Smooth muscle cell (in vitro differentiated cells): Measurements from ENCODE around the gene BSG. TPM values are rescaled to one million over a fixed set of nuclear protein-coding genes. Genes with fewer than 3 reads are reported as not detected.

Source experiments
- DNase-seq: peaks from one replicate; lab custom pipeline; 2025; ENCODE audit not compliant: unreplicated experiment; lab: John Stamatoyannopoulos, UW
- H2AFZ ChIP-seq: fragments of 200-600 bp; sonication (generic); 2 replicates; pipeline ENCODE4 v1.6.0; 2016; ENCODE audit warnings: antibody characterized with exemption, low read depth, mild to moderate bottlenecking
- H3F3A ChIP-seq: fragments of 200-600 bp; sonication (generic); 2 replicates; pipeline ENCODE4 v1.6.0; 2017; ENCODE audit warnings: antibody characterized with exemption, low read depth
- H3K27ac ChIP-seq: fragments of 200-600 bp; sonication (generic); 2 replicates; pipeline ENCODE4 v1.5.1; 2016; ENCODE audit warnings: low read depth, mild to moderate bottlenecking
- H3K27me3 ChIP-seq: fragments of 200-600 bp; sonication (generic); 2 replicates; pipeline ENCODE4 v1.6.1; 2016; ENCODE audit warnings: low read depth, mild to moderate bottlenecking
- H3K36me3 ChIP-seq: fragments of 200-600 bp; sonication (generic); 2 replicates; pipeline ENCODE4 v1.5.1; 2016; ENCODE audit warnings: low read depth
- H3K4me1 ChIP-seq: fragments of 200-600 bp; sonication (generic); 2 replicates; pipeline ENCODE4 v1.5.1; 2016; ENCODE audit warnings: low read depth
- H3K4me2 ChIP-seq: fragments of 200-600 bp; sonication (generic); 2 replicates; pipeline ENCODE4 v1.6.0; 2016; ENCODE audit warnings: mild to moderate bottlenecking
- H3K4me3 ChIP-seq: fragments of 200-600 bp; sonication (generic); 2 replicates; pipeline ENCODE4 v1.5.1; 2016; ENCODE audit warnings: mild to moderate bottlenecking
- H3K79me2 ChIP-seq: fragments of 200-600 bp; sonication (generic); 2 replicates; pipeline ENCODE4 v1.6.0; 2016; ENCODE audit warnings: low read depth, mild to moderate bottlenecking
- H3K9ac ChIP-seq: fragments of 200-600 bp; sonication (generic); 2 replicates; pipeline ENCODE4 v1.6.0; 2016; ENCODE audit warnings: low read depth
- H3K9me3 ChIP-seq: fragments of 200-600 bp; sonication (generic); replicated peaks from 2 replicates; pipeline ENCODE4 v1.5.1; 2016; ENCODE audit warnings: low read depth
- H4K20me1 ChIP-seq: fragments of 200-600 bp; sonication (generic); 2 replicates; pipeline ENCODE4 v1.6.0; 2016; ENCODE audit warnings: low read depth
- CTCF ChIP-seq: fragments of 200-600 bp; sonication (generic); IDR thresholded peaks from 2 replicates; pipeline ENCODE4 v1.5.1; 2017; ENCODE audit warnings: borderline replicate concordance, mild to moderate bottlenecking, antibody characterized with exemption; ENCODE audit not compliant: insufficient read depth, poor library complexity, severe bottlenecking
- WGBS: methylation state at CpG from one replicate; pipeline ENCODE4 v1.1.7; 2016; ENCODE audit warnings: low lambda C conversion rate; 5-methylcytosine and 5-hydroxymethylcytosine counted together
- polyA plus RNA-seq: library from polyadenylated mRNA; unstranded; fragments of >200 nt; fragmentation: Nextera tagmentation; extraction: Ambion mirVana; gene quantifications from 2 replicates; pipeline ENCODE4 v1.2.1, GENCODE V29; 2016
- total RNA-seq: library from RNA; depleted of rRNA; stranded (reverse); fragments of >200 nt; gene quantifications from 2 replicates; pipeline ENCODE4 v1.2.3, GENCODE V29; 2014

Gene BSG
- total and polyA plus RNA-seq, 2 experiments from 2014 or later, result 431 to 1,057 TPM

DNA sequence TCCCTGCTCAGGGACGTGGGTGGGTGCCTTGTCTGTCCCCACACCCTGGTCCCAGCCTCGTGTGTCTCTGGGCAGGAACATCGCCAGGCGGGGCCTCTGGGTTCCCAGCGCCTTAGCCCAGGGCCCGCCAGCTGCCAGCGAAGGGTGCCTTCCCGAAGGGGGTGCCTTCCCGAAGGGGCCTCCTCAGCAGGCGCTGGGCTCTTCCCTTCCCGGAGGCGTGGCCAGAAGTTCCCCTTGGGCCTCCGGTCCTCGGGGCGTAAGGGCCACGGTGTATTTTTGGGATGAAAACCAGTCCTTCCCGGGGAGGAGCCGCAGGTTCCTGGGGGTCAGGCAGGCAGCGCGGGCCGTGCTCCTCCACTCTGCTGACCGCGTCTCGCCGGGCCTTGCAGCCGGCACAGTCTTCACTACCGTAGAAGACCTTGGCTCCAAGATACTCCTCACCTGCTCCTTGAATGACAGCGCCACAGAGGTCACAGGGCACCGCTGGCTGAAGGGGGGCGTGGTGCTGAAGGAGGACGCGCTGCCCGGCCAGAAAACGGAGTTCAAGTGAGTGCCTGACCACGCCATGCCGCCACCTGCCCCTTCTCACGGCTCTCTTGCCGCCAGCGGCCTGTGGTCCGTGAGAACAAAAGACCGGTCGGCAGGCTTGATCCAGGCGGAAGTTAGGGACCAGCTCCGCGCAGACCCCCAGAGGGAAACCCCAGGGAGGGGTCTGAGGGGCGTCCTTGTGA, 6.9 kb downstream of the BSG start:
- peaks cover 4% of the 10 kb centered on the region for H3F3A ChIP-seq
- no peak for DNase-seq
- peaks cover 98% of the 10 kb centered on the region for H4K20me1 ChIP-seq
- H3K27me3 ChIP-seq, result no peaks in the 10 kb centered on the region
- H2AFZ ChIP-seq, result no peak overlapping the region
- no peak overlapping the region for H3K27ac ChIP-seq
- TF ChIP-seq CTCF, result no peak
- peaks cover 16% of the 10 kb centered on the region for H3K4me1 ChIP-seq
- 95% methylated on average over 46 of the region's 46 CpGs for WGBS
- H3K79me2 ChIP-seq, result peaks cover 63% of the 10 kb centered on the region
- no peak overlapping the region for H3K4me3 ChIP-seq
- H3K36me3 ChIP-seq, result no peaks in the 10 kb centered on the region
- H3K9me3 ChIP-seq, result no peaks in the 10 kb centered on the region
- H3K9ac ChIP-seq, result no peak overlapping the region
- no peak overlapping the region for H3K4me2 ChIP-seq

- peaks cover 98% of the 10 kb centered on the region for H4K20me1 ChIP-seq
- H3K4me3 ChIP-seq, result no peak overlapping the region
- no peak overlapping the region for H3K27ac ChIP-seq
- no peaks in the 10 kb centered on the region for H3K27me3 ChIP-seq
- peaks cover 58% of the 10 kb centered on the region for H3K79me2 ChIP-seq
- WGBS, result 91% methylated on average over 11 of the region's 11 CpGs
- H3K36me3 ChIP-seq, result no peaks in the 10 kb centered on the region
- no peak for TF ChIP-seq CTCF
- no peak overlapping the region for H2AFZ ChIP-seq
- no peak for DNase-seq
- no peak overlapping the region for H3K4me2 ChIP-seq
- H3K9ac ChIP-seq, result no peak overlapping the region
- H3K9me3 ChIP-seq, result no peaks in the 10 kb centered on the region
- no peaks in the 10 kb centered on the region for H3F3A ChIP-seq
- H3K4me1 ChIP-seq, result peaks cover 13% of the 10 kb centered on the region
Observed at GRCh38 chr19:579842-580155, 7.4 kb downstream of the BSG start.

DNA sequence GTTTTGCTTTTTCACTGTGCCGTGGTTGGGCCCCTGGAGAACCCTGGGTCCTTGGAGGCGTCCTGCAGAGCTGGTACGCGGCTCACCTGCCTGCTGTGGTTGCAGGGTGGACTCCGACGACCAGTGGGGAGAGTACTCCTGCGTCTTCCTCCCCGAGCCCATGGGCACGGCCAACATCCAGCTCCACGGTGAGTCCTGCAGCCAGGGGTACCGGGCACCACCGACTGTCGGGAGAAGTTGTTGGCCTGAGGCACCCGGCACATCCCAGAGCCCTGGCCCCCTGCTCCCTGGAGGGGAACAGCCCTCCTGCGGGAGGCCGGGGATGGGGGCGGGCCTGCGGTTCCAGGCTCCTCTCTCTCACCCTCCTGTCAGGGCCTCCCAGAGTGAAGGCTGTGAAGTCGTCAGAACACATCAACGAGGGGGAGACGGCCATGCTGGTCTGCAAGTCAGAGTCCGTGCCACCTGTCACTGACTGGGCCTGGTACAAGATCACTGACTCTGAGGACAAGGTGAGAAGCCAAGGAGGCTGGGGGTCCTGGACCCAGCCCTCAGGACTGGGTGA, 8.0 kb downstream of the BSG start:
- Histone ChIP-seq H3K4me3 (no peak overlapping the region), H3K9me3 (no peaks in the 10 kb centered on the region), H3K9ac (no peak overlapping the region), H3F3A (no peaks in the 10 kb centered on the region), H3K27me3 (no peaks in the 10 kb centered on the region), H2AFZ (no peak overlapping the region), H3K4me1 (peaks cover 7% of the 10 kb centered on the region), H3K4me2 (no peak overlapping the region), H3K79me2 (peaks cover 52% of the 10 kb centered on the region), H3K36me3 (no peaks in the 10 kb centered on the region), H3K27ac (no peak overlapping the region), H4K20me1 (peaks cover 93% of the 10 kb centered on the region)
- 94% methylated on average over 22 of the region's 22 CpGs for WGBS
- TF ChIP-seq CTCF, result no peak
- no peak for DNase-seq
